Stimulated activated CD4-positive, alpha-beta T cell treated with anti-CD3 and anti-CD28 coated beads, Interleukin-2, amount 100 ng/mL, for 4 hours (primary cell): ENCODE measurements around the gene CREB3L2.

Experiments used
- DNase-seq: peaks from one replicate; pipeline ENCODE4 v3.0.0-alpha.2; 2020; ENCODE audit warnings: low read depth

Gene CREB3L2

DNA sequence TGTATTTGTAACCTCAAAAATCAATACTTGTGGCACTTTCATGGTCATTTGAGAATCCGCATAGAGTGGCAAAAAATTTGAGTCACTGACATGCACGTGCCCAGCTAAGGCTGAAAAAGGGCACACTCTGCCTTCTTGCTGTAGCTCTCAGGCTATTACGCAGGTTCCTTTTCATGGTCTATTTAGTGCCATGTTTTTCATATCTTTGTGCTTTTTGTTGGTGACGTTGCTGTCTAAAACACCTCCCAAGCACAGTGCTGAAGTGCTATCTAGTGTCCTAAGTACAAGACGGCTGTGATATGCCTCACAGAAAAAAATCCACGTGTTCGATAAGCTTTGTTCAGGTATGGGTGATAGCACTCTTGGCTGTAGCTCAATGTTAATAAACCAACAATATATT is 50.9 kb downstream of the CREB3L2 start:
- no peak for DNase-seq

DNA sequence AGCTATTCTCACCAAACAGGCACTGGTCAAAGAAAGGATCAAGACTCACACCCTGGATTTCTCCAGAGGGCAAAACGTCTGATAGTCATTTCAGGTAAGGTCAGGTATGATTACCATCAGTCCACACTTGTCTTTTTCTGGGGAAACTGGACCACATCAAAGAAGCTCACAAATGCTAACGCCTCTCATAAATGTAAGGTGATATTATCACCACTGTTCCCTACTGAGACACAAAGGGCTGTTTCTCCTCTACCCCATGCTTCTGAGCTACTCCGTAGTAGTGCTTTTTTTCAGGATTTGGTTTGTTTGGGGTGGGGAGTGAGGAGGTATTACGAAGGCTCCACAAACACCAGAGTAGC is 51.6 kb downstream of the CREB3L2 start:
- DNase-seq, result no peak

DNA sequence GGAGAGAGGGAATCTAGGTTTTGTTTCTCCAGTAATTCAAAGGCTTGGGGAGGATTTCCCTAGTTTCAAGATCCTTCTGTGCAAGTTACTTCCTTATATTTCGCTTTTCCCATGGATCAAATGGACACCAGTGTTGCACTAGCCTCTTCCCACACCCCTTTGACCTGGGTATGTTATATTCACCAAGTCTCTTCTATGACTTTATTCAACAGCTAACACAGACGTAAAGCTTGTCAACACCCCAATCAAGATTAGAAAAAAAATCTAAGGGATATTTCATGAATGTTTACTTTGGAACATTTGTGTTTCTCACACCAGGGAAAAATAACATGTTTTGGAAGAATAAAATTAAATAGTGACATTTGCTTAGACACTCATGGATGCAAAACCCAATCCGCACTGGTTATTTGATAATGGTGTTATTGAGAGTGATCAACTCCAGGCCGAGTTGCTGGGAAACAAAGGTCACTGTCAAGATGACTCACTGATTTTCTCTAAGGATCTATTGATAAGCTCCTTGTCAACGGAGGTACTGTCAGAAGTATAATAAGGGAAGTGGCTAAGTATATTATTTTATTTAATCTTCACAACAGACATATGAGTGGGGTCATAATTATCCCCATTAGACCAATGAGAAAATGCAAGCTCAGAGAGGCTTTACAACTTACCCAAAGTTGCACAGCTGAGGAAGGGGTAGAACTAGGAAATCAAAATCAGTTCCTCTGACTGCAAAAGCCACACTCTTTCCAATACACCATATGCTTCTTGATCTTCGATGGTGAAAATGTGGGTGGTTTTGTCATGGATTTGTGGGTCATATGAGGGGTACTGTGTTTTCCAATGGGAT is 52.2 kb downstream of the CREB3L2 start:
- DNase-seq, result no peak

DNA sequence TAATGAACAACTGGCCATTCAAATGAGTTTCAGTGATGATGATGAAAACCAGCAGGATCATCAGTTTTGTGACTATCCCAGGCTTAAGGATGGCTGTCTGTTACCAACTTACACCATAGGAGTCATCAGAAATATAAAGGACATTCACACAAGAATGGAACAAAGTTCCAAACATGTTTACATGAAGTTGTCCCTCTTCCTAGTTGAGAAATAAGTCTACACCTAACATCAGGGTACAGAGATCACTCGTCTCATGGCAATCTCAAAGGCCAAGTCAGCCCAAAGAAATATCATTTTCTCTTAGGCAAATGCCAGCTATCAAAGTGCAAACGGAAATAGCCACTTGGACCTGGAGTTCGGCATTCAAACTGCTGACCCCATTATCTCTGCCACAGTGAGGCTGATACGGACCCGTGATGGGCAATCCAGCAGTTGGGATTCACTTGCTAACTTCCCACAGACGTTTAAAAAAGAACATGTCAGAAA is 53.0 kb downstream of the CREB3L2 start:
- DNase-seq, result no peak

DNA sequence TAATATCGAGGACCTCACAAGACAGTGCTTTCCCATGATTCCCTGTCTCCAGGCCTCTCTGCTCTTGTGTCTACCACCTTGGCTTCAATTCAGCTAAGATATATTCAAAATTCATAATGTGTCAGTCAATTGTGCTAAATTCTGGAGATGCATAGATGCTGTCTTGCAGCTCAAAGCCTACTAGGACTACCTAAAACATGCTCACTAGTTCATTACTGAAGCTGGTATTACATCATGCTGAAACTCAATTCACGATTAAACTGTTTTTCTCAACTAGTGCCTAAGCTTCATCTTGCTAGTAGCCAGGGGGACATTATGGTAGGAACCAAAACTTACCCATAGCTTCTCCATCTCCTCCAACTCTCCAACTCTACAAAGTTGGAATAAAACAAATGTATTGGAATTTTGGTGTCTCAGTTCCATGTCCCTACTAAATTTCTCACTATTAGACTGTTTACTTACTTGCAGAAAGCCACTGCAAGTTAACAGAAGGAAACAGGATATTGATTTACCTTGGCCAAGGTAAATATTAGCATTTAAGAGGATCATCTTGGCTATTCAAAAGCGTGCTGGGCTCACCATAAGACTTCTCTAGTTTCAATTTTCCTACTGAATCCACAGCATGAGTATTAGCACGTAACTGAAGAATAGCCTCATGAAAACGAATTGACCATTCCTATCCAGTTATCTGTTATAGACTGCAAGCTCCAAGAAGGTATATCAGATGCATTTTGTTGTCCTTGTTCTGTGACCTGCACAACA is 53.6 kb downstream of the CREB3L2 start:
- DNase-seq, result no peak

DNA sequence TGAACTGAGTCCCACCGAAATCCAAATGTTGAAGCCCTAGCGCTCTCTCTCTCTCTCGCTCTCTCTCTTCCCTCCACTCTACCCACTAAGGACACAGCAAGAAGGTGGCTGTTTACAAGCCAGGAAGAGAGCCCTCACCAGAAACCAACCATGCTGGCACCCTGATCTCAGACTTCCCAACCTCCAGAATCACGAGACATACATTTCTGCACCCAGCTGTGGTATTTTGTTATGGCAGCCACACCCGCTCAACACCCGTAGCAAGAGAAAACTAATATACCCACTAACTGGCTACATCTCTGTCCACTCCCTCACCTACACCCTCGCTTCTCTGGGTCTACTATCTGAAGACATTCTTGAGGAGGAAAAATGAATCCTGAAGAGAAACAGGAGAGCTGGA is 54.8 kb downstream of the CREB3L2 start:
- DNase-seq, result no peak

DNA sequence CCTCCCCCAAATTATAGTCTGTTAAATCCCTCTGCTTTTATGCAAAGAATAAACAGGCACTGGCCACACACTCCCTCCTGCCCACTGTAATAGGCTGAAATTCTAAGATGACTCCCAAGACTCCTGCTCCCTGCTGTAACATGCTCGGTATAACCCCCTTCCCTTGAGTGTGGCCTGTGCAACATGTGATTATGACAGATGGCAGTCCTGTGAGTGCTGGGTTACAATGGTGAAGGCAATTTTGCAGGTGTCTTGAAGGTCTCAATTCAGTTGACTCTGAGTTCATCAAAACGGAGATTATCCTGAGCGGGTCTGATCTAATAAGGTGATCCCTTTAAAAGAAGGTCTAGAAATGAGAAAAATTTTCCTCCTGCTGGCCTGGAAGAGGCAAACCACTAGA is 55.9 kb downstream of the CREB3L2 start:
- DNase-seq, result no peak

DNA sequence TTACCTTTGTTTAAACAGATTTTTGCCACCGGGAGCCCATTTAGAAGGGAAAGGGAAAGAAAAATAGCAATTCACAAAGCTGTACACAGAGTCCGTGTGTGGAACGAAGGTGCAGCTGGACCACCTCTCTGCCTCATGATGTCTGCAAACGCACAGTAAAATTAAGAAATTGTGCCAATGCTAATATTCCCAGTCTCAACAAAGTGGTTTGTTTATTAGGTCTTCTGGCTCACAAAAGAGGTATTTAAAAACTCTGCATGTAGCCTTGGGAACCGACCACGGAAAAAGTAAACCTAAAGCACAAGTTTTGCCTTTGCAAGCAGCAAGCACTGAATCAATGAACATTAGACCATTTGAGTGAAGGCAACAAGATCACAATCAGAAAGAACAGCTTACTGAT is 57.7 kb downstream of the CREB3L2 start:
- no peak for DNase-seq

DNA sequence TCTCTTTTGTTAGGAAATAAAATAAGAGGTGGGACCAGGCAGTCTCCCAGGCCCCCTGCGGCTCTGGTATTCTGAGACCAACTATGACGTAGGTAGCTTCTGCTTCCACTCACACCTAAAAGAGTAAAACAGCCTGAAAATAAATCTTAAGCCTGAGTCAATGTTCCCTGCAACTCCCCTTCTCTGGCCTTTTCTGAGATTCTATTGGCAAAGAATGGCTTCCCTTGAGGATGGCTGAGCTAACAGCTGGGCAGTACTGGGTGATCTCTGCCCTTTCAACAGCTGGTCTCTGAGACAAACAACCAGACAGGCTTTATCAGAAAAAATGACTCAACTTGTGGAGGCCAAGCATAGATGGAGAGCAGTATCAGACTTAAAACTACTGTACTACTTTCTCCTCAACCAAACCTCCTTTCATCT is 58.7 kb downstream of the CREB3L2 start:
- DNase-seq, result no peak

DNA sequence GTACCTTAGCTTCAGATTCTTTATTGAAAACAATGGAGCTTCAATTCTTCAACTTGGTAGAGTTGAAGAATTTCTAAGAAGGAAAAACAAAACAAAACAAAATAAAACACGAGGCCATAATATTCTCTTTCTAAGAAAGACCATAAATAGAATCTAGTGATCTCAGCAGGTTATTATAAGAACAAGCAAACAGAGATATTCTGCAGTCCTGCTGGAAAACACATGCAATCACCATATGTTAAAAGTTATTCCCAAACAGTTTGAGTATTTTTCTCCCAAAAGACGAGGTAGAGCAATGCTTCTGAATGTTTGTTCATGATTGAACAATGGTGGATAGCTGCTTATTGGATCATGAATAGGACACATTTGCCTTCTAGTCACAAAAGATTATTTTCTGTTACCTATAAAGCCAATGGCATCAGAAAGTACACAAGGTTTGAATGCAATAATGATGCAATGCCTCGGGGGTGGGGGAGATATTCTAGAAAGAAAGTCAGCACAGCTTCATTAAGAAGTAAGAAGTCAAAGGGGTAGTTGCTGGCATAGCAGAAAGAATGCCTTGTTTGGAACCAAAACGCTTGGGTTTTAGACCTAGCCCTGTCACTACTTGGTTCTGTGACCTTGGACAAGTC is 59.3 kb downstream of the CREB3L2 start:
- no peak for DNase-seq

DNA sequence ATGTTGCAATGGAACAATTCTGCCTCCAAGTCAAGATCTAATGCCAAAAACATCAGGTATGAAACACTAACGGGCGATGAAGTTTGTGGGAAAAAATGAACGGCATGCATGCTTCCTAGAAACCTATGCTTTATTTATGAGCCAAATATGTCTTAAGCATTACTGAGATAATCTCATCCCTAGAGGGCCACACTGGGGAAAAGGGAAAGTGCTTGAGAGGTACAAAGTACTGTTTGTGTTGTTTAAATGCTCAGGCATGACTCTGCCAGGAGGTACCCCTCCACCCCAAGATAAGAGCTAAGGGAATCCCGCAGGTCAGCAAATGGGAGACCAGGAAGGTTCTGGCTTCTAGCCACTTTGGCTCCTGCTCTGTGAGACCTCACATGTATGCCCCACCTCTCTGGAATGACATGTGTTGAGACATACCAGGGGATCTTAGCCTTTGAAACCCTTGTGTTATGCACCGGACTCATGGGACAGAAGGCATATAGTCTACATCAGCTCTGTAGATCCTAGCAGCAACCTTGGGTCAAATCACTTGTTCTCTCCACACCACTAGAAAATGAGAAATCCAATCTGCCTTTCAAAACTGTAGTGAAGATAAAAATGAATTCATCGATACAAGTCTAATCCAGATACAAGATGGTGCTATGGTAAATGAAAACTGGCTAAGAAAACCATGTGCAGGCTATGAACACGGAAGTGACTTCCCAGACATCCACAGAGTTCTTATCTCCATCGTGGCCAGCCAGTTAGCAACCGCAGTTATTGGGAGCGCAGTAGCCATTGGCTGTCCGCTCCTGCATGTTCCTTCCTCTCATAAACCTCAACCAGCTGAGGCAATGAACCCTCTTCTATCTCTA is 61.0 kb downstream of the CREB3L2 start:
- DNase-seq, result no peak

DNA sequence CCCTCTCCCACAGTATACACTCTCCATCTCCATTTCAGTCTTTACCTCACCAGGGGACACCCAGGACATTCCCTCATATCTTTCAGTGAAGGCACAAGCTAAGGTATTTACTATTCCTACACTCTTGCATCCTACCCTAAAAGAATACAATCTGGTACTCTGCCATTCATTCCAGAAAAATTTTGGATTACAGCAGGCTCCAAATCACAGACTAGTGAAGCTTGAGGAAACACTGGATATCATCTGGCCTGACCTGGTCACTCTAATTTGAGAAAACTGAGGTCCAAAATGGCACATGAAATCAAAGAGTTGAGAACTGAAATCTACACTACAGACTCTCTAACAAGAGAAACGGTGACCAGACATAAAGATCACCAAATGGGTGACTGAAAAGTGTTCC is 61.7 kb downstream of the CREB3L2 start:
- DNase-seq, result no peak

DNA sequence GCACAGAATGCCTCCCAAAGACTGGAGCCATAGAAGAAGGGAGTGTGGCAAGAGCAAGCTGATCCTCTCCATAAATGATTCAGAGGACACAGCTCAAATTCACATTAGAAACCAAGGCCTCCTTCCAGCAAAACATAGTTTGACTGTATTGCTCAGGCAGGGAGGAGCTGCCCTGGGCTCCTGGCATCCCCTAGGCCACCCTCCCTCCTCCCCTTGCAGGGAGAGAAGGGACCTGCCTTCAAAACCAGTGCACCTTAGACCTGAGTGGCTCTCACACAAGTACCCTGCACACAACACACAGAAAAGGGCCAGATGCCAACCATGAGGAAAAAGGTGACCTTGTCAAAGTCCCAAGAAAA is 64.7 kb downstream of the CREB3L2 start:
- no peak for DNase-seq

DNA sequence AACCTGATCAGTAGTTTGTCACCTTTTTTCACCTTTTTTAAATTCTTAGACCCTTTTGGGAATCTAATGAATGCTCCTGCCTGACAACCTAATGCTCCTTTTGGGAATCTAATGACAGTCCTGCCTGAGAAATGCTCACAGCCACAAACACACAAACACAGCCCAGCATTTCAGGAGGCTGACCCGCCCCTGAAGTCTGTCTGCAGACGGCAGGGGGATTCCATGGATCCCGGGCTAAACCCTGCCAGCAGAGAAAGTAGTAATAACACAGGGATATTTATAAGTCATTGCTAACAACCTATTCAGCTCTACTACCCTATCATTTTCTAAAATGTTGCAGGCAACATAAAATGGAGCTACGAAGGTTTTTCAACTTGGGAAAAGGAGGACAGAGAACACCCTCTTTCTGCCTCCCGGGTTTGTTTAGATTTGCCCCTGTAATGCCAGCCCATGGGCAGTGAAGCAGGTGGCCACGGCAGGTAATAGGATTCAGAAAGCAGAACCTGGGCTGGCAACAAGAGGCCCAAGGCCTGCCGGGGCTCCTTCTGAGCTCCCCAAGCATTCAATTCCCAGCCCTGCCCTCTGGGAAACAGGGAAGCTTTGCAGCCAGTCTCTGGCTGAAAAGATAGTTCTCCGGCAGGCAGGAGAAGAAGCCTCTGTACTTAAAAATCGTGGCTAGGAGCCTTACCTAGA is 65.2 kb downstream of the CREB3L2 start:
- no peak for DNase-seq

DNA sequence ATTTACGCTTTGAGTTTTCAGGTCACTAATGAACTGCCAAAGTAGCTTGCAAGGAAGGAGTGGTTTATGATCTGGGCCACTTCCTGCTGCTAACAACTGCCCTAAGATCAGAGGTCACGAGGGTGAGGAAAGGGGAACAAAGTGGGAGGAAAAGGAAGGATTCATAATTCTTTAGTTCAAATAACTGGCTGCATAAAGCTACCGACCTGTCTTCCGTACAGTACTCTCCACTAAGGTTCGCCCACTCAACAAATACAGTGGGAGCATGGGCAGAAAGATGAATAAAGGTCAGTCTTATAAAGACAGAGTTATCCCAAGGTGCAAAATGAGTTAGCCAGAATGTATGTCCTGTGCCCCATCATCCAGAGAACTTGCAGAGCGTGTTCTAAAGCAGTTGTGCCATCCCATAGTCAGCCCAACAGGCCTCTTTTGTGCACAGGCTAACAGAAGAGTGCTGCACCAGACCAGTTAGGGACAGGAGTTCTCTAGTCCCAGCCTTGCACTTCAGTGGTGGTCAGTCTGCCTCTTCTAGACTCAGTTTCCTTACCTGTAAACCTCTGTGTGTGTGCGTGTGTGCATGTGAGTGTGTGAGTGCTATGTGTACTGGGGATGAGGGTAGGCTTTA is 65.9 kb downstream of the CREB3L2 start:
- no peak for DNase-seq

DNA sequence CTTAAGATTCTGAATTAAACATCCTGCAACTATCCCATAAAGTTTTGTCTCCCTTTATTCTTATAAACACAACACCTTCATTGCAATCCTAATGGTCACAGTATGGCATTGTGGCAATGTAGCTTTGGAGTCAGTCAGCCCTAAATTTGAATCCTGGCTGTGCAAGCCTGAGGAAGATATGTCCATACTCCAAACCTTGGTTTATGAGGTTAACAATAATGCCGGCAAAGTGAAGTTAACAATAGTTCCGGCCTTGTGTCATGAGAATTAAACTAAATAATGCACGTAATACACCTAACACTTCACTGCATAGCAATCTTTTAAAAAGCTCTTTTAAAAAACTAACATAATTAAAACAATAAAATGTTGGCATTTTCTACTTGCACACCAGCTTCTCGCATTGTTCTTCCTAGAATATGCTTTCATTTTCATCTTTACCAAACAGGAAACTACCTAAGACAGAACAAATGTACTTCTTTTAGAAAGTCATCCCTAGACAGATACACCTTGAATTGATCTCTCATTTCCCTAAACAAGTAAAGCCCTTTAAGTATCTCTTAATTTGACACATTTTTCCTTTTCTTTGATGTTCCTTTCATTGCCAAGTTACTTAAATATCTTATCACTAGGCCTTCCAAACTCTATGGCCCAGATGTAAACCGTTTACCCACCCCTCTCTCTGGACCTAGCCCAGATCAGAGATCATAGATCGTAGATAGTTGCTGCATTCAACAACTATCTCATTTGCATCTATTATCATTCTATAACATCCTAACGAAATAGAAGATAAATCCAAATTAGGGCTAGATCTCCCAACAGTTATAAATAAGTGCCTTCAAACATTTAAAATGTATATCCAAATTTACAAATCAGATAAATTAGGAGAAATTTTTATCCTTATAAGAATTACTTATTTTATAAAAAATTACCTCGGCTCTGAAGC is 66.7 kb downstream of the CREB3L2 start:
- no peak for DNase-seq

DNA sequence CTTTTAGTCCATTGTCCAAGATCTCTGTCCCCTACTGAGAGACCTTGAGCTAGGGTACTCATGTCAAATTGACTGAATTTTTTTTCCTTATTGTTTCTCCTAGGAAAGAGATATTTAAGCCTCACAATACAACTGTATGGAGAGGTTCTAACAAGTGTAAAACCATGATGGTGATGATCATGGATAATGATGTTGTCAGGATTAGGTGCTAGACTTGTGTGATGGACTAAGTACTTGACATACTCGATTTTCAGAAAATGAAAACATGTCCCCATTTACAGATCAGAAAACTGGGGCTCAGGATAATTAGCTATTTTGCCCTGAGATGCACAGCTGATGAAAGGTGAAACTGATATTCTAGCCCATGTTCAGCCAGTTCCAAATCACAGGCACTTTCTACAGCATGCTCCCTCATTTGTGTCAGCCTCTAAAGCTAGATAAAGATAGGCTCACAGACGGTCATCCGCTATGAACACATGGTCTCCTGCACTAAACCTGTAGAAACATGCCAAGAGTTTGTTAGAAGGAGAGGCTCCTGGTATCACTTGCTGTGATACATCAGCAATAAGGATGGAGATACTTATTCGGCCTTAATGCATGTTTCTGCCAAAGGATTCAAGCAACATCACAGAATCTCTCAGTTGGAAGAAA is 67.6 kb downstream of the CREB3L2 start:
- DNase-seq, result no peak

DNA sequence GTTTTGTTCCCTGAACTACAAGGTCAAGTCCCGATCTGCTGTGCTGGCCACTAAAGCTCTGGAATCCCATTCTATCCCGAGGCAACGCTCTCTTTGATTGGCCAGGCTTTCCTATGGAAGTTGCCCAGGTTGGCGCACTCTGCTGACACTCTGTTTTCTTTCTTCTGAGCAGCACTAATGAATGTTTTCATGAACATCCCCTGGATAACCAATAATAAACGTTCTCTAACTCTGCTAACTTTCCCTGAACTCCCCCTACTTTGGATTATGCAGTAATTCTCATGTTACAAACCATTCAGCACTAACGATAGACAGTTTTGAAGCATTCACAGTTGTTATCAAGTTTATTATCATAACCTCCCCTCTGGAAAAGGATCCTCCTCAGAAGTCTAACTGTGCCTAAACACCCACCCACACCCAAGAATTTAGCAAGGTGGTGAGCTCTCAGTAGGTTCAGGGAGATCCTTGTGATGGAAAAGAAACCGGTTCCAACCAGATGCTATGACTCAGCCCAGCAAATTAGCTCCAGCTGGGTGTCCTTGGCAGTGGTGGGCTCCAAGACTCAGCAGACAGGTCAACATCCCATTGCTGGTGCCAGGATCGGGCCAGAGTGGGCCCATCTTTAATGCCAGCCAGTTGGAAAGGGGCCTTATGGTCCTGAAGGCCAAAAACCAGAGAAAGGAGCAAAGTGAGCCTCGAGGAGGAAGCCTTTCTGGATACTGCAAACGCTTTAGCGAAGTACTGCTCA is 68.4 kb downstream of the CREB3L2 start:
- DNase-seq, result no peak

DNA sequence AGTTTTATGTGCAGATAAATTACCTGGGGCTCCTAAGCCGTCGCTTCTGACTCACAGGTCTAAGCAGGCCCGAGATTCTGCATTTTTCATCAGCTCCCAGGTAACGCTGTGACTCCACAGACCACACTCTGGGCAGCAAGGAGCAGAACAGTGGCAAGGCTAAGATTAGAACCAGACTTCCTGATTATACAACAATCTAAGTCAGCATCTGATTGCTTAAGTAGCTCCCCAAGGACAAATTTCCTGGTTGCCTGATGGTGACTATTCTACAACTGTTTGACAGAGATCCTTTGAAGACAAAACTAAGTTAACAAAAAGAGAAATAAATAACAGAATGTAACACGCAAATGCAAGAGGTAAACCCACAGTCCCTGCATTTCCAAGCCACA is 69.0 kb downstream of the CREB3L2 start:
- DNase-seq, result no peak
